ENCODE data around the gene B9D1.

GRCh38 chr17:19315104-19315503, 47.4 kb downstream of the B9D1 start:
- TF ChIP-seq ZNF121 (CRISPR knock-in tag; IDR thresholded peaks at IDR 0.05) (no peak), NFYB (CRISPR knock-in tag; conservative IDR thresholded peaks at IDR 0.05; ENCODE audit: low read depth) (no peak), NR1H2 (CRISPR knock-in tag; IDR thresholded peaks at IDR 0.05) (no peak), FOXP1 (CRISPR knock-in tag; IDR thresholded peaks at IDR 0.05; ENCODE audit: borderline replicate concordance) (no peak), TEAD4 (CRISPR knock-in tag; IDR thresholded peaks at IDR 0.05) (no peak), ATF2 (CRISPR knock-in tag; IDR thresholded peaks at IDR 0.05; ENCODE audit: borderline replicate concordance, low read depth) (no peak), ELF4 (CRISPR knock-in tag; IDR thresholded peaks at IDR 0.05; ENCODE audit: low read depth) (no peak), SMAD4 (CRISPR knock-in tag; IDR thresholded peaks at IDR 0.05) (no peak), GABPB1 (CRISPR knock-in tag; IDR thresholded peaks at IDR 0.05) (no peak)
- TF ChIP-seq, protein P1, sequence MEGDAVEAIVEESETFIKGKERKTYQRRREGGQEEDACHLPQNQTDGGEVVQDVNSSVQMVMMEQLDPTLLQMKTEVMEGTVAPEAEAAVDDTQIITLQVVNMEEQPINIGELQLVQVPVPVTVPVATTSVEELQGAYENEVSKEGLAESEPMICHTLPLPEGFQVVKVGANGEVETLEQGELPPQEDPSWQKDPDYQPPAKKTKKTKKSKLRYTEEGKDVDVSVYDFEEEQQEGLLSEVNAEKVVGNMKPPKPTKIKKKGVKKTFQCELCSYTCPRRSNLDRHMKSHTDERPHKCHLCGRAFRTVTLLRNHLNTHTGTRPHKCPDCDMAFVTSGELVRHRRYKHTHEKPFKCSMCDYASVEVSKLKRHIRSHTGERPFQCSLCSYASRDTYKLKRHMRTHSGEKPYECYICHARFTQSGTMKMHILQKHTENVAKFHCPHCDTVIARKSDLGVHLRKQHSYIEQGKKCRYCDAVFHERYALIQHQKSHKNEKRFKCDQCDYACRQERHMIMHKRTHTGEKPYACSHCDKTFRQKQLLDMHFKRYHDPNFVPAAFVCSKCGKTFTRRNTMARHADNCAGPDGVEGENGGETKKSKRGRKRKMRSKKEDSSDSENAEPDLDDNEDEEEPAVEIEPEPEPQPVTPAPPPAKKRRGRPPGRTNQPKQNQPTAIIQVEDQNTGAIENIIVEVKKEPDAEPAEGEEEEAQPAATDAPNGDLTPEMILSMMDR (IDR thresholded peaks at IDR 0.05): no peak
- TF ChIP-seq, protein P2, sequence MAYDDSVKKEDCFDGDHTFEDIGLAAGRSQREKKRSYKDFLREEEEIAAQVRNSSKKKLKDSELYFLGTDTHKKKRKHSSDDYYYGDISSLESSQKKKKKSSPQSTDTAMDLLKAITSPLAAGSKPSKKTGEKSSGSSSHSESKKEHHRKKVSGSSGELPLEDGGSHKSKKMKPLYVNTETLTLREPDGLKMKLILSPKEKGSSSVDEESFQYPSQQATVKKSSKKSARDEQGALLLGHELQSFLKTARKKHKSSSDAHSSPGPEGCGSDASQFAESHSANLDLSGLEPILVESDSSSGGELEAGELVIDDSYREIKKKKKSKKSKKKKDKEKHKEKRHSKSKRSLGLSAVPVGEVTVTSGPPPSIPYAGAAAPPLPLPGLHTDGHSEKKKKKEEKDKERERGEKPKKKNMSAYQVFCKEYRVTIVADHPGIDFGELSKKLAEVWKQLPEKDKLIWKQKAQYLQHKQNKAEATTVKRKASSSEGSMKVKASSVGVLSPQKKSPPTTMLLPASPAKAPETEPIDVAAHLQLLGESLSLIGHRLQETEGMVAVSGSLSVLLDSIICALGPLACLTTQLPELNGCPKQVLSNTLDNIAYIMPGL (CRISPR knock-in tag; IDR thresholded peaks at IDR 0.05): no peak
- TF ChIP-seq, protein P3, sequence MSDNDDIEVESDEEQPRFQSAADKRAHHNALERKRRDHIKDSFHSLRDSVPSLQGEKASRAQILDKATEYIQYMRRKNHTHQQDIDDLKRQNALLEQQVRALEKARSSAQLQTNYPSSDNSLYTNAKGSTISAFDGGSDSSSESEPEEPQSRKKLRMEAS (CRISPR knock-in tag; IDR thresholded peaks at IDR 0.05): no peak

Data from WTC11 (cell line).